Measurements from ENCODE around the gene IL18. TPM values are rescaled to one million over a fixed set of nuclear protein-coding genes. Genes with fewer than 3 reads are reported as not detected.
"Not testable (repeated sequence)": the region's sequence is repeated elsewhere in the genome, so short reads cannot be mapped to it uniquely, and the experiment has no call there.

Gene IL18
- total RNA-seq, 1 experiment from 2014 or later = not detected

DNA sequence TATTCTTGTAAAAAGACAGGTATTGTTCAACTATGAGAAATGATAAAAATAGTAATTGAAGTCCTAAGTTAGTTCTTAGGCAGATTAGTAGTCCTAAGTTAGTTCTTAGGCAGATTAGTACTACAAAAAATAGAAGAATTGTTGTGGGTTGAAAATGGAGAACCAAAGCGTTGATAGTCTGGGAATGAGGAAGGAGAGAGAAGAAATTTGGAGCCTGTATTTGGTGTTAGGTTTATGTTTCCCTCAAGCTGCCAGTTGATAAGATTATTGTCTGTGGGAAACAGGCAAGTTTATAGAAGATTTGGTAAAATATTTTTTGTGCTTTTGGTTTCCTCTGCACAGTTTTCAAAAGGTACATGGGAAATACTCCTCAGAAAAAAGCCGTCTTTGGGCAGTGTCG, 15.0 kb upstream of the IL18 start:
- no peaks in the 10 kb centered on the region for H3K36me3 ChIP-seq (replicated peaks; ENCODE audit: control insufficient read depth, insufficient read depth, low read length)
- H3K27me3 ChIP-seq (ENCODE audit: control insufficient read depth, insufficient read depth, low read length) = no peaks in the 10 kb centered on the region
- DNase-seq = no peak
- no peak overlapping the region for H3K4me3 ChIP-seq (ENCODE audit: insufficient read depth, low read depth, low read length)

DNA sequence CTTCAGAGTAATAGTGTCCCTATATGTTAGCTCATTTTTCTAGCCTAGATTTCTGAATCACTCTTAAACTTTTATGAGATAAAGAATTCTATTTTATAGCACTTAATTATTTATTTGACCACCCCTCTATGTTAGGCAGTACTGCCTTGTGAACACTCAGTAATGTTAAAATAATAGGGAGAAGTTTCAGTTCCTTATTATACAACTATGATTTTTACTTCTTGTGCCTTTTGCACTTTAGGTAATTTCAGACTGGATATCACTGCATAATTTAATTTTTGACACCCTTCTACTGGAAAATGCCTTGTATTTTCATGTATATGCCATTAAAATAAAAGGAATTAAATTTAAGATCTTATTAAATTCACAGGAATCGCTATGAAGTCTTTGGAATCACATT, 14.5 kb upstream of the IL18 start:
- DNase-seq = no peak
- Histone ChIP-seq H3K4me3 (ENCODE audit: insufficient read depth, low read depth, low read length) (no peak overlapping the region), H3K36me3 (replicated peaks; ENCODE audit: control insufficient read depth, insufficient read depth, low read length) (no peaks in the 10 kb centered on the region), H3K27me3 (ENCODE audit: control insufficient read depth, insufficient read depth, low read length) (no peaks in the 10 kb centered on the region)

DNA sequence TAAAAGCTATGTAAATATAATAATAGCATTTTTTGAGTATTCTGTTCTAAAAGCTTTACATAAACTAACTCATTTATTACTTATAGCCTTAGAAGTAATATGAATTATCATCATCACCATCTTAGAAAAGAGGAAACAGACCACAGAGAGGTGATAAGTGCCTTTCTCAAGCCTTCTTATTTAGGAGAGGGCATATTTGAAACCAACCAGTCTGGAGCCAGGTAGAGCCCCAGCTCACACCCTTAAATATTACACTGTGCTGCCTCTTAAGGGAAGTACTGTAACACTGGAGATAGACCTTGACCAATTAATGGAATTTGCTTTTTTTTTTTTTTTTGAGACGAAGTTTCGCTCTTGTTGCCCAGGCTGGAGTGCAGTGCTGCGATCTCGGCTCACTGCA, 13.7 kb upstream of the IL18 start:
- Histone ChIP-seq H3K36me3 (replicated peaks; ENCODE audit: control insufficient read depth, insufficient read depth, low read length) (no peaks in the 10 kb centered on the region), H3K27me3 (ENCODE audit: control insufficient read depth, insufficient read depth, low read length) (no peaks in the 10 kb centered on the region), H3K4me3 (ENCODE audit: insufficient read depth, low read depth, low read length) (no peak overlapping the region)
- no peak for DNase-seq

DNA sequence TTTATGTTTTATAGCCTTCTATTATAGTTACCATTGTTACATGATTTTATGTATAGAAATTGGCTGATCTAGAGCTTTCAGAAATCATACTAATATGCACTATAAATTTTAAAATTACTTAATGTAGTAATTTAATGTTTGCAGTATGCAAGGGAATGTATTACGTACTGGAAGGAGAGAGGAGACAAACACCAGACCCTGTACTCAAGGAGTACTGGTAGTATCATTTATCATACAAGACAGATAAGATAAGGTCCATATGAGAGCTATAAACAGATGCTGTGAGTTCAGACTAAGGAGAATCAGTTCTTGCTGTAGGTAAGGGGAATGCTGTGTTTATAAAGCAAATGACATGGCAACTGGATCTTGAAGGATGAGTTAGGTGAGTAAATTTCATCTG, 12.2 kb upstream of the IL18 start:
- no peak for DNase-seq
- Histone ChIP-seq H3K27me3 (ENCODE audit: control insufficient read depth, insufficient read depth, low read length) (no peaks in the 10 kb centered on the region), H3K36me3 (replicated peaks; ENCODE audit: control insufficient read depth, insufficient read depth, low read length) (no peaks in the 10 kb centered on the region), H3K4me3 (ENCODE audit: insufficient read depth, low read depth, low read length) (no peak overlapping the region)

DNA sequence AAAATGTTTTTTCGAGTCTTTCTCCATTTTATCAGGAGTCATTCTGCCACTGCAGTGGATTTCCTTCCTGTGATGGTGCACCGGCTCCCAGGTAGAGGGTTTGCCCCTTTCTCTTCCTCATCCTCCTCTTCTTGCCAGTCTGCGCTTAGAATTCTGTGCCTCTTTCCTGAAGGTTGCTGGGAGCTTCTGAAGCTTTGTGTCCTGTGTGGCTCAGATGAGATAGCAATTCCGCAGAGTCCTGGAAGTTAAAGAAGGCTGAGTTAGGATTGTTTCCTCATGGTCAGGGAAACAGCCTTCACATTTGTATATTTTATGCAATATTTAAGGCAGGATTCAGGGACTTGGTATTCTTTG, 11.7 kb upstream of the IL18 start:
- Histone ChIP-seq H3K36me3 (replicated peaks; ENCODE audit: control insufficient read depth, insufficient read depth, low read length) (no peaks in the 10 kb centered on the region), H3K27me3 (ENCODE audit: control insufficient read depth, insufficient read depth, low read length) (no peaks in the 10 kb centered on the region), H3K4me3 (ENCODE audit: insufficient read depth, low read depth, low read length) (no peak overlapping the region)
- no peak for DNase-seq

DNA sequence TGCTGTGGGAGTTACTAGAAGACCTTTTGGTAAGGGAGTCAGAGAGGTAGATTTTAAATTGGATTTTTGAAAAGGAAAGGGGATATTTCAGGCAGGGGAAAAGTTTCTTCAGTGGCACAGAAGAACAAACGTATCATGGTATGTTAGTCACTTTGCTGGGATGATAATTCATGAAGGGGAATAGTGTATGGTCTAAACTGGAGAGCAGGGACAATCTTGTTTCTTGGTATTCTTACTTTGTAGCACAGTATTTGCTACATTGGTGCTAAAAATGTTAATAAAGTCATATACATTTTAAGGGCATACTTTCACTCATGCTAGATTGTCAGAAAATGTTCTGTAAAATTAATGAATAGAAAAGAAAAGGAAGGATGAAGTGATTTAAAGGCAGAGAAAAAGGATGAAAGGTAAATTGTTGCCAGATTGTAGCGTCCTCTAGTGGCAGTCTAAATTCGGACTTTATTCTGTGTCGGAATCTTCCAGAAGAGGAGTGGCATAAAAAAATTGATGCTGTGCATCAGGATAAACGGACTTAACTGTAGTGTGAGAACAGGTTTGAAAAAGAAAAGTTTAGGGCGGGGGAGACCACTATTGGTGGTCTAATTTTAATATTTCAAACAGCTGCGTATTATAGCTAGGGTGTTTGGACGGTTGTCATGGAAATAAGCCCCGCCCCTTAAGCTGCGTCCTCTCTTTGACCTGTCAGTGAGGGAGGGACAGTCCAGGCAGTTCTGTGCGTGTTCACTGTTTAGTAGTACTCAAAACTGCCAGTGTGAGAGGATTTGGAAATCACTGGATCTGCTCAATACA, 11.1 kb upstream of the IL18 start, which contains the start of gene BCO2:
Gene BCO2, plus strand, starts transcription at position 724 of the 810 bp plus-strand sequence. CDS start 90 bp downstream, outside the sequence.
- Histone ChIP-seq H3K4me3 (ENCODE audit: insufficient read depth, low read depth, low read length) (no peak within 1 kb of the TSS), H3K36me3 (replicated peaks; ENCODE audit: control insufficient read depth, insufficient read depth, low read length) (no peaks in the 10 kb centered on the region), H3K27me3 (ENCODE audit: control insufficient read depth, insufficient read depth, low read length) (no peaks in the 10 kb centered on the region)
- DNase-seq = peak; percentile 68

DNA sequence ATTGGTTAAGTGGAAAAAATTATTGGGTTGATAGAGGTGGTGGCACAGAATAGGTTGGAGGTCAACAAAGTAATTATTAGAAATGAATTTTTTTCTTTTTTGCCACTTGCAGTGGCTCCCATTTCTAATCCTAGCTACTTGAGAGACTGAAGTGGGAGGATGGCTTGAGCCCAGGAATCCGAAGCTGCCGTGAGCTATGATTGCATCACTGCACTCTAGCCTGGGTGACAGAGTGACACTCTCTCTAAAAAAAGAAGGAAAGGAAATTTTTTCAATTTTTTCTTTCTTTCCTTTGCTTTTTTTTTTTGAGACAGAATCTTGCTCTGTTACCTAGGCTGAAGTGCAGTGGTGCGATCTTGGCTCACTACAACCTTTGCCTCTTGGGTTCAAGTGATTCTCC, 9.3 kb upstream of the IL18 start:
- H3K36me3 ChIP-seq (replicated peaks; ENCODE audit: control insufficient read depth, insufficient read depth, low read length) = no peaks in the 10 kb centered on the region
- no peak overlapping the region for H3K4me3 ChIP-seq (ENCODE audit: insufficient read depth, low read depth, low read length)
- no peak for DNase-seq
- H3K27me3 ChIP-seq (ENCODE audit: control insufficient read depth, insufficient read depth, low read length) = no peaks in the 10 kb centered on the region

DNA sequence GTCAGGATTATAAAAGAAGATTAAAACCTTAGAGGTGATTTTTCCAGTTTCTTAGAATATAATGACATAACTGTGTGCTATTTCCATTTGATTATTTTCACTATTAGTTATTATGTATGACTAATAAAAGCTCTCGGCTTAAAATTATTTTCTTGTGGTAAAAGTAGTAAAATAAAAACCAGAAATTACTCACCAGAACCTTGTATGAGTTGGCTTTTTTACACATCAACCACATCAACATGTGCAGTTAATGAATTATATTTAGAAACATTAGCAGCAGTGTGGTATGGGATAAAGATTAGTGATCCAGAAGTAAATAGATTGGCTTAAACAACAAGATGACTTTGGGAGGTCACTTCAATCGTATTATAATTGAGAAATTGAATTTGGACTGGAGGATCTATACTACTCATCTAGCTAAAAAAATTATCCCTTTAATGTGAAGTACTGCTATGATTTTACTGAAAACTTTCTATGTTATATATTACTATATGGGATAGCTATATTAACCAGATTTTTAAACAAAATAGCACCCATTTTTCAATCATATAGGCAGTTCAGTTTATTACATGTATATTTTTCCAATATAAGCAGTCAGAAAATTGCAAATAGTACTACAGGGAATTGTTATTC, 8.6 kb upstream of the IL18 start:
- Histone ChIP-seq H3K4me3 (ENCODE audit: insufficient read depth, low read depth, low read length) (no peak overlapping the region), H3K36me3 (replicated peaks; ENCODE audit: control insufficient read depth, insufficient read depth, low read length) (no peaks in the 10 kb centered on the region), H3K27me3 (ENCODE audit: control insufficient read depth, insufficient read depth, low read length) (no peaks in the 10 kb centered on the region)
- DNase-seq = no peak

DNA sequence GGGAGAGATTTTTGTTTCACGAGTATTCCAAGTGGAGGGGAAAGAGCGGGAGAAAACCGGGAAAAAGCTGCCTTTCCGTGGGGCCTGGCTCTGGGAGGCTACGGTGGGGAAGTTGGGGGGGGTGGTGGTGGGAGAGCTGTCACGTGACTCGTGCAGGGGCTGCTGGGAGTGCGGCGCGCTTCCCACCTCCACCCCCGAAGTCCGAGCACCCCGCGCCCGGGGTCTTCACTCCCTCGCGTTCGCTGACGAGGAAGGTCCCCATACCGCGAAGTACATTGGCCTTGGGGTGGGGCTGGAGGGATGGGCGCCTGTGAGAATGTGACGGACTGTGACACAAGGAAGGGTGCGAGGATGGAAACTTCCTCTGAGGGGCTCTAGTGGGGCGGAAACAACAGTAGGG, 3.3 kb upstream of the IL18 start, which contains the start of gene TEX12:
Gene TEX12, plus strand, starts transcription at position 228 of the 400 bp plus-strand sequence. CDS start 1,897 bp downstream, outside the sequence.
- Histone ChIP-seq H3K27me3 (ENCODE audit: control insufficient read depth, insufficient read depth, low read length) (no peaks in the 10 kb centered on the region), H3K4me3 (ENCODE audit: insufficient read depth, low read depth, low read length) (no peak within 1 kb of the TSS), H3K36me3 (replicated peaks; ENCODE audit: control insufficient read depth, insufficient read depth, low read length) (no peaks in the 10 kb centered on the region)
- DNase-seq = no peak

DNA sequence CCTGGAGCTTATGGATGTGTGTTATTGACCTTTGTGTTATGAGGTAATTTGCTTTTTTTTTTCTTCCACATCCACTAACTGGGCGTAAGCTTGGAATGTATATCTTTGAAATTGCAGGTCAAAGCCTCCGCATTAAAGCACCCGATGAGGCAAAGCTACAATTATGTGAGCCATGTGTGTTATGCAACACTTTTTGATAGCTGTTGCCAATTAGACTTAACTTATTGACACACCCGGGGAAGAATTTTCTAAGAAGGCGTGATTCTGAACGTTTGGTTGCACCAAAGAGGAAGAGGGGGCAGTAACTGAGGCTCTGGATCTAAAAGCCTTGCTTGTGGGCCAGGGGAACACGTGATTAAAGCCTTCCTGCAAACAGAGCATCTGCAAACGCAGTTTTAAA, 2.7 kb upstream of the IL18 start:
- no peaks in the 10 kb centered on the region for H3K27me3 ChIP-seq (ENCODE audit: control insufficient read depth, insufficient read depth, low read length)
- H3K36me3 ChIP-seq (replicated peaks; ENCODE audit: control insufficient read depth, insufficient read depth, low read length) = no peaks in the 10 kb centered on the region
- no peak for DNase-seq
- H3K4me3 ChIP-seq (ENCODE audit: insufficient read depth, low read depth, low read length) = no peak overlapping the region

DNA sequence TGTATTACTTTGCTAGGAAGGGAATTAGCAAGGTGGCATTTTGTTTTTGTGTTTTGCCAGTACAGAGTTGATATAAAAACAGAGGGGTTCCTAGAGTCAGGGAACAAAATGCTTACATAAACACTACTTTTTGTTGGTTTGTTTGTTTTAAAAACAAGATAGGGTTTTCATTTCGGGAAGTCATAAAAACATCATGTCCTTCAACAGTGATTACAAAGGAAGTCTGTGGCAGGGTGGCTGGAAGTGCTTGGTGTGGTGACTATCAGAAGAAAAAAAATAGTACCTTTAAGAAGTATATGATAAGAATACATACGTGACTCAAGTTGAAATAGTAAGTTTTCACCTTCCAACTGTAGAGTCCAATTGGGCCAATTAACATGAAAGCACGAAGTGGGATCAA, 1.2 kb upstream of the IL18 start:
- no peak for DNase-seq
- no peak overlapping the region for H3K4me3 ChIP-seq (ENCODE audit: insufficient read depth, low read depth, low read length)
- no peaks in the 10 kb centered on the region for H3K36me3 ChIP-seq (replicated peaks; ENCODE audit: control insufficient read depth, insufficient read depth, low read length)
- H3K27me3 ChIP-seq (ENCODE audit: control insufficient read depth, insufficient read depth, low read length) = no peaks in the 10 kb centered on the region

DNA sequence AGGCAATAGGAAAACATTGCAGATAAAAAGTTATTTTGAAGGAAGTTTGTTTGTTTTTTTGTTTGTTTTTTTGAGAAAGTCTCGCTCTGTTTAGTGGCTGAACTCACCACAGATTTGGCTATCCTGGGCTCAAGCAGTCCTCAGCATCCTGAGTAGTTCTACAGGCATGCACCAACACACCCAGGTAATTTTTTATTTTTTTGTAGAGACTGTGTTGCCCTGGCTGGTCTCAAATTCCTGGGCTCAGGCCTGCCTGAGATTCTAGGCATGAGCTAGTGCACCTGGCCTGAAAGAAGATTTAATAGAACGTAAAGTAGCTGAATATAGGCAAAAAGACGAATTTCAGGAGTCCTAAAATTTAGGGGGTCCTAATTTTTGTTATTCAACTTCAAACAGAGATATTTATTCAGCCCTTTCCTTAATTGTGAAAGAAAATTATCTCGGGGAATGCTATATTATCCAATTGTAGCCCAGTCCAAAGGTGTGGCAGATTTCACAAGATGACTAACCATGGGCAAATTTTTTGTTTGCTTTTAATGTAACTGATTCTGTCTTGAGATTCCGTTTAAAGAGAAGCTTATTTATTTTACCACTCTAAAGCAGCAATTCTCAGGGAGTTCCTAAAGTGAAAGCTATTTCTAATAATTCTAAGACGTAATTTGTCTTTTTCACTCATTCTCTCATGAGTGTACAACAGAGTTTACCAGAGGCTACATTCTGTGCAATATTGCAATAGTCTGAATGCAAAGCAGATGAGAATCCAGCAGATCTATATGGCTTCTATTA, 940 bp downstream of the IL18 start:
- Histone ChIP-seq H3K4me3 (ENCODE audit: insufficient read depth, low read depth, low read length) (no peak overlapping the region), H3K36me3 (replicated peaks; ENCODE audit: control insufficient read depth, insufficient read depth, low read length) (no peaks in the 10 kb centered on the region), H3K27me3 (ENCODE audit: control insufficient read depth, insufficient read depth, low read length) (no peaks in the 10 kb centered on the region)
- DNase-seq = no peak

DNA sequence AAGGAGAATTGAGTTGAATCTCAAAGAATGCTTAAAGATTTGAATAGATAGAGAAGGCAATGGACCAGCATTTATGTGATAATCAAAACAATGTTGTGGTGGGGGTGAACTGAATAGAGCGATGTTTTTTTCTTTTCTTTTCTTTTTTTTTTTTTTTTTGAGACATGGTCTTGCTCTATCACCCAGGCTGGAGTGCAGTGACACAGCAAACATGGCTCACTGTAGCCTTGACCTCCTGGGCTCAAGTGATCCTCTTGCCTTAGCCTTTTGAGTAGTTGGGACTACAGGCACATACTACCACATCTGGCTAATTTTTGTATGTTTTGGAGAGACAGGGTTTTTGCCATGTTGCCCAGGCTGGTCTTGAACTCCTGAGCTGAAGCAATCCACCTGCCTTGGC, 1.7 kb downstream of the IL18 start:
- H3K4me3 ChIP-seq (ENCODE audit: insufficient read depth, low read depth, low read length); DNase-seq; H3K36me3 ChIP-seq (replicated peaks; ENCODE audit: control insufficient read depth, insufficient read depth, low read length); H3K27me3 ChIP-seq (ENCODE audit: control insufficient read depth, insufficient read depth, low read length): not testable (repeated sequence)

DNA sequence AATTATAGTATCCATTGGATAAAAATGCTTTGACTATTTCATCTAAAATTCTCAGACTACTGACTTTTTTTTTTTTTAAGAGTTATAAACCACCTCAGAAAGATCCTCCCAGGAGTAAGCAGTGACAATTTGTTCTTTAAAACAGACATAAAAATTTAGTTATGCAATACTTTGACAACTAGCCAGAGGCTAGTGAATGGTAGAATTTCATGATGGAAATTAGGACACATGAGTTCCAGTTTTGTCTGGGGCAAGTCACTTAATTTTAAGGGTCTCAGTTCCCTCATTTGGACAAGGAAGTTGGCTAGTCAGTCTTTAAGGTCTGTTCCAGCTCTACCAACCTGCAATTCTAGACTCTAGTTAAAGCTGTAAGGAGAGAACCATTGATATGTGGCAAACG, 2.9 kb downstream of the IL18 start:
- H3K36me3 ChIP-seq (replicated peaks; ENCODE audit: control insufficient read depth, insufficient read depth, low read length) = no peaks in the 10 kb centered on the region
- no peak overlapping the region for H3K4me3 ChIP-seq (ENCODE audit: insufficient read depth, low read depth, low read length)
- no peak for DNase-seq
- no peaks in the 10 kb centered on the region for H3K27me3 ChIP-seq (ENCODE audit: control insufficient read depth, insufficient read depth, low read length)
